ENCODE data around the gene GPRC5A.
A peak's percentile ranks its signal among the peaks of the same experiment; 100 is the strongest.
"Not testable (repeated sequence)": the region's sequence is repeated elsewhere in the genome, so short reads cannot be mapped to it uniquely, and the experiment has no call there.

Gene GPRC5A, protein sequence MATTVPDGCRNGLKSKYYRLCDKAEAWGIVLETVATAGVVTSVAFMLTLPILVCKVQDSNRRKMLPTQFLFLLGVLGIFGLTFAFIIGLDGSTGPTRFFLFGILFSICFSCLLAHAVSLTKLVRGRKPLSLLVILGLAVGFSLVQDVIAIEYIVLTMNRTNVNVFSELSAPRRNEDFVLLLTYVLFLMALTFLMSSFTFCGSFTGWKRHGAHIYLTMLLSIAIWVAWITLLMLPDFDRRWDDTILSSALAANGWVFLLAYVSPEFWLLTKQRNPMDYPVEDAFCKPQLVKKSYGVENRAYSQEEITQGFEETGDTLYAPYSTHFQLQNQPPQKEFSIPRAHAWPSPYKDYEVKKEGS

DNA sequence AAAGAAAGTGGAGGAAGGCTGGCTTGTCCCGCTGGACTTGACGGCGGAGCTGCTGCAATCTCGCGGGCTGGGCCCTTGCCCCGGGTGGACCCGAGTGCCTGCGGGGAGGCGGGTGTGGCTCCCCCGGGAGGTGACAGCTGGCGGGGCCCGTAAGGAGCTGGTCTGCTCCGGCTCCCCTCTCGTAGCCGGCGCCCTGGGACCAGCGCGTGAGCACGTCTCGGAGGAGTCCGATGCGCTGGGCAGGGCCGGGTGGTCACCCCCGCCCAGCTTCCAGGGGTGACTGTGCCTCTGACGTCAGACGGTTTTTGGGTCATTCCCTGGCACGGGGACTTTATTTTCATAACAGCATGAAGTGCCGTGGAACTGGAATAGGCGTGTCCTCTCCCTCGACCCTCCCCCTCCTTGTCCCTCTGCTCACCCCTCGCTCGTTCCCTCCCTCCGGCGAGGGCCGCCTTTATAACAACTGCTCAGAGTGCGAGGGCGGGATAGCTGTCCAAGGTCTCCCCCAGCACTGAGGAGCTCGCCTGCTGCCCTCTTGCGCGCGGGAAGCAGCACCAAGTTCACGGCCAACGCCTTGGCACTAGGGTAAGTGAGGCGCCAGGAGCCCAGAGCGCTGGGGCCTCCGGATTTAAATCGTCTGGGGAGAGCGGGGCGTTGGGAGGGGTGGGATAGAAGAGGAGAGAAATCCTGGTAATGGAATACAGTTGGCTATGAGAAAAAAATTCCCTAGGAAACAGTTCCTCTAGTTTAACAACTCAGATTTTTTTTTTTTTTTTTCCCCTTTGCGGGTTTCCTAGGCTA is at the start of gene GPRC5A:
GPRC5A (plus strand) TSS at position 483 of the 801 bp plus-strand sequence. CDS start 16,688 bp downstream, outside the sequence.
- DNase-seq (ENCODE audit: low read depth, low spot score): peak; percentile 93

DNA sequence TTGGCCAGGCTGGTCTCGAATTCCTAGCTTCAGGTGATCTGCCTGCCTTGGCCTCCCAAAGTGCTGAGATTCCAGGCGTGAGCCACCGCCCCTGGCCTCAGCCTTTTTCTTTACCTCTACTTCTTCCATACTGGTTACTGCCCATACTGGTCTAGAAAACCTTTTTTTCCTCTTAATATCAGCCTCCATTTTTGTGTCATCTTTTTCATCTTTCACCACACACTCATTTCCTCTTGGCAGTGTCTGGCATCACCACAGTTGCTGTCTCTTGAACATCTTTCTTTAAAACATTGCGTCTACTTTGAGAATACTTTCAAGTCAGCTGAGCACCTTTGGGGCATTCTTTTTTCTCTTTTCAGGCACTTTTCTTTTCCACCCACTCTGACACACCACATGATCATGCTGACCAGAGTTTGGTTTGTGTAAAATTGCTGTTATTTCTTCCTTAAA is 45.5 kb upstream of the GPRC5A start:
- DNase-seq (ENCODE audit: low read depth, low spot score): no peak

DNA sequence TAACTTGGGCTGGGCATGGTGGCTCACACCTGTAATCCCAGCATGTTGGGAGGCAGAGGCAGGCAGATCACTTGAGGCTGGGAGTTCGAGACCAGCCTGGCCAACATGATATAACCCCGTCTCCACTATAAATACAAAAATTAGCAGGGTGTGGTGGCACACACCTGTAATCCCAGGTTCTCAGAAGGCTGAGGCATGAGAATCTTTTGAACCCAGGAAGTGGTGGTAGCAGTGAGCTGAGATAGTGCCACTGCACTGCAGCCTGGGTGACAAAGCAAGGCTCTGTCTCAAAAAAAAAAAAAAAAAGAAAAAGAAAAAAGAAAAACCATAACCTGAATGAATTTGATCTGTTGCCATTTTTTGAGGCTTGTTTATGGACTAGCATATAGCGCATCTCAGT is 44.6 kb upstream of the GPRC5A start:
- not testable (repeated sequence) for DNase-seq (ENCODE audit: low read depth, low spot score)

DNA sequence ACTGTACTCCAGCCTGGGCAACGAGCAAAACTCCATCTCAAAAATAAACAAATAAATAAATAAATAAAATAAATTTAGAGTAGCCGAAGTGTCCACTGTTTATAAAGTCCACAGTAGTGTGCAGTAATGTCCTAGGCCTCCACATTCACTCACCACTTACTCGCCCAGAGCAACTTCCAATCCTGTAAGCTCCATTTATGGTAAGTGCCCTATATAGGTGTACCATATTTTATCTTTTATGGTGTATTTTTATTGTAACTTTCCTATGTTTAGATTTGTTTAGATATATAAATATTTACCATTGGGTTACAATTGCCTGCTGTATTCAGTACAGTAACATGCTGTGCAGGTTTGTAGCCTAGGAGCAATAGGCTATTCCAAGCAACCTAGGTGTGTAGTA is 37.9 kb upstream of the GPRC5A start:
- no peak for DNase-seq (ENCODE audit: low read depth, low spot score)

GRCh38 chr12:12859690-12860089 is 31.7 kb upstream of the GPRC5A start:
- peak; percentile 52 for DNase-seq (ENCODE audit: low read depth, low spot score)

- DNase-seq (ENCODE audit: low read depth, low spot score): no peak
Observed at GRCh38 chr12:12864243-12864642, 27.1 kb upstream of the GPRC5A start.

DNA sequence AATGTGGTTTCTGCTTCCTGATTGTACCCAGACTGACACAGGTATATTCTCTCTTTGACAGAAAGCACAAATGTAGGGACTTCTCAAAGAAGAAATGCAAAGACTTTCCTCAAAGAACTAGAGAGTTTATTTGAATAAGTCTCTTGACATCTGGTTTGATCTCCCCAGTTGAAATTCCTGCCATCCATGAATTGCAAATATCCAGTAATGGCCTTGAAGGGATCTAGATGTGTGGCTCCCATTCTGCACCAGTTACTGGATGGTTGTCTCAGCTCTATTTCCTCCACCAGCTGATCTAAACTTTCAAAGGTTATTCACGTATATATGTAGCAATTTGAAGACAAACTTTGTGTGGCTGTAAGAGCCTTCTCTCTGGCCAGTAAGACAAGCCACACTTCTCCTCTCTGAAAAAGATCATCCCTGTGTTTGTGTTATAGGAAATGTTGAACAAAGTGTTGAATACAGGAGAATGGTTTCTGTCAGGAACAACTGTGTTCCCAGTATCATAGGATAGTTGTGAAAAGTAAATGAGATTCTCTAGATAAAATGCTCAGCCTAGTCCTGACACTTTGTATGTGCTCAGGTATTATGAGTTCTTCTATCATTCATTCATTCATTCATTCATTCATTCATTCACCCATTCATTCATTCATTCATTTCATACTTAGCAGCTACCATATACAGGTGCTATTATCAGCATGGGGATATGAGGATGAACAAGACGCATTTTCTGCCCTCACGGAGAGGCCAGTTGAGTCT is 22.7 kb upstream of the GPRC5A start:
- DNase-seq (ENCODE audit: low read depth, low spot score): no peak

- peak; percentile 87 for DNase-seq (ENCODE audit: low read depth, low spot score)
Observed at GRCh38 chr12:12870465-12870864, 20.9 kb upstream of the GPRC5A start.

DNA sequence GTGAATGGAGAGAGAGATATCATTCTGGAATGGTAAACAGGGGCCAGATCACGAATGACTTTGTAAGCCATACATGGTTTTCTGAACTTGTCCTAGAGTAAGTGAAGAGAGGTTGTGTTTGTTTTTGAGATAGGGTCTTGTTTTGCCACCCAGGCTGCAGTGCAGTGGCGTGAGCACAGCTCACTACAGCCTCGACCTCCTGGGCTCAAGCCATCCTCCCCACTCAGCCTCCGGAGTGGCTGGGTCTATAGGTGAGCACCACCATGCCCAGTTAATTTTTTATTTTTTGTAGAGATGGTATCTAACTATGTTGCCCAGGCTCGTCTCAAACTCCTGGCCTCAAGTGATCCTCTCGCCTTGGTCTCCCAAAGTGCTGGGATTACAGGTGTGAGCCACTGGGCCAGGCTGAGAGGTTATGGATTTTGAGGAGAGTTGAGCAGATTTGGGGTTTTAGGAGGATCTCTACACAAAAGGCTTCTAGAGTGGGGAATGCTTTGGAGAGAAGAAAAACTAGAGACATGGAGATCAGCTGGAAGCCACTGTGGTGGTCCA is 19.7 kb upstream of the GPRC5A start:
- no peak for DNase-seq (ENCODE audit: low read depth, low spot score)

DNA sequence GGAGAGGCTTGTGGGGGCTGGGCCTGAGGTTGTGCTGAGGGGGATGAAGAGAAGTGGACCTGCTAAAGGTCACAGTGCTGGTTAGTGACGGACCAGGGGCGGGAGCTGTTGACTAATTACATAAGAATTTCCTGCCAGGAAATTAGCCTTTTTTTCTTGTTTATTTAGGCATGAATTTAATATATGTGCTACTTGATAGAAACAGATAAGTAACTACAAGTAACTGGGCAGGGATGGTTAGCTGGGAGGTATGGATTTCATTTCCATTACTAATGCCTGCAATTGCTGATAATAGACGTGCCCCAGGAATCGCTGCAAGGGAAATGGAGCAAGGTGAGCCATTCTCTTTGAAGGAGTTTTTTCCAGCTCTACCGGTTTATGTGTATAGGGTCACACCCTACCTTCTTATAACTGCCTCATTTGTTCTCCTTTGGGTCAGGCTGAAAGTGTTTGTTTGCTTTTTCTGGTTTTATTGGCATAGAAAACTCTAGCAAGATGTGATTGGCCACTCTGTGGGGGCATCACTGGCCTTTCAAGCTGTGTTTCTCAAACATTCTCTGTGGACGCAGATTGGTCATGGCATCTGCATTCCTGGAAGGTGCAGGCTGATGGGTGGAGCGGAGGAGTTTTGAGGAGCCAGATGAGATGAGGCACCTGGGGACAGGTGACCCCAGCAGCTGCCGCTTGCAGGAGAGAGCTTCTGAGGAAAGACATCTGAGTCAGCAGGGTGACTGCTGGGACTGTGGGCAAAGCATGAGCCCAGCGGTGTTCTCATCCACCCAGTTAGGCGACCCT is 19.0 kb upstream of the GPRC5A start:
- DNase-seq (ENCODE audit: low read depth, low spot score): peak; percentile 63

DNA sequence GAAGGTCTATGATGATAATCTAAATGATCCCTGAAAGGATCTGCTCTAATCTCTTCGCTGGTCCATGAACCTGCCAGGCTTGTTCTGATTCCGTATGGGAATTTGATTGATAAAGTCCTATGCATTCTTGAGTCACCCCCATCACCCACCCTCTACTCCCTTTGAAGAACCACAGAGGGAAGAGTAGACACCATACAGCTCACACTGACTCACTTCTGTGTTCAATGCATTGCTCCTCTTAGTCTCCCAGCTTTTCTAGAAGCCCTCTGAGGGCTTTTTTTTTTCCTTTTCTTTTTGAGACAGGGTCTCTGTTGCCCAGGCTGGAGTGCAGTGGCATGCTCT is 18.5 kb upstream of the GPRC5A start:
- DNase-seq (ENCODE audit: low read depth, low spot score): peak; percentile 28

GRCh38 chr12:12874029-12874428 is 17.3 kb upstream of the GPRC5A start:
- no peak for DNase-seq (ENCODE audit: low read depth, low spot score)

- not testable (repeated sequence) for DNase-seq (ENCODE audit: low read depth, low spot score)
Observed at GRCh38 chr12:12875301-12875700, 16.1 kb upstream of the GPRC5A start.

DNA sequence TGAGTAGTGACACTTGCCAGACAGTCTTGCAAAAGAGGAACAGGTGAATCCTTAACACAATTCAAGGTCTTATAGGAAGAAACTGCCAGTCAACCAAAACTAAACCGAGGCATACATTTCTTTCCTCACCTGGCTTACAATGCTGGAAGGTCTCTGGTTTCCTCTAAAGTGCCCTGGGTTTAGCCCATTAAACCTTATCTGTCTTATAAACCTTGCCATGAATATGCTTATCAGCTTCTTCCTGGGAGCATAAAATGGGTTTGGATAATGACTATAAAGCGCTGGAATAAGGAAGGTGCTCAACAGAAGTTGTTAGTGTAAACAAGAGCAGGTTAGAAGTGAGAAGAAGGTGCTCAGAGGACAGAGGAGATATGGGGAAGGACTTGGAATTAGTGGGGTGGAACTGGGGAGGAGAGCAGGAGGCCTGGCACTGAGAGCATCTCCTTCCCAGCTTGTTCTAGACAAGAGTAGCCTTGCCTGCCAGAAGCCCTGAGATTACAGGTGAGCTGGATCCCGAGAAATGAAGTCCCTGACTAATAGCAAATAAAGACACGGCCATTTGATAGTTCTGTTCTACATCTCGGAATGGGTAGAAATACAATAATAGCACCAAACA is 14.1 kb upstream of the GPRC5A start:
- no peak for DNase-seq (ENCODE audit: low read depth, low spot score)

GRCh38 chr12:12877781-12878455 is 13.4 kb upstream of the GPRC5A start:
- peak; percentile 29 for DNase-seq (ENCODE audit: low read depth, low spot score)

GRCh38 chr12:12880537-12880936 is 10.8 kb upstream of the GPRC5A start:
- DNase-seq (ENCODE audit: low read depth, low spot score): no peak

DNA sequence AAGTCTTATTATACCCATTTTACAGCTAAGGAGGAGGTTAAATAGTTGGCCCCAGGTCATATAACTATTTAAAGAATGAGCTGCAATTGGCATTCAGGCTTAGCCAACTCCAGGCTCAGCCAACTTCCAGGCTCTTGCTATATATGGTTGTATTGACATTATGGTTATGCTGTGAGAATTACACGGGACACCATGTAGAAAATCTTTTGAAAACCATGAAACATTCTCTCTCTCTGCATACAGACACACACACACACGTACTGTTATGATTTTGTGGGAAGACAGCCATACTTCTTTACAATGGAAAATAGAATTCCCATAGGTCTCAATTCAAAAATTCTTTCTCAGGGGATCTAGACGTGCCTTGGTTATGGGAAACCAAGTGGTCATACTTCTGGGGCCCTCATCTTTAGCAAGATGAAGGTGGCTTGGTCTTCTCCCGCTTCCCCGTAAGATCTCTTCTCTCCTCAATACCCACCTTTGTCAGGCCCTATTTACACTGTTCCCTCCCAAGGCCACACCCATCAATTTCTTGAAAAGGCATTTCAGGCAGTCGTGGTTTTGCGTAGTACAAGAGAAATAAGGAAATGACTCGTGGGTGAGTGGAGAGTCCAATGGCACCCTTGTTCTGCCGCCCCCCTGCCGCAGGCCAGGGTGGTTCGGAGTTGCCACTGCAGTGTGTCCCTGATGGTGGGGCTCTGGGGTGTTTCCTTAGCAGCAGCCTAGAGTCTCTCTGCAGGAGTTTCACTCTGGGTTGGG is 10.0 kb upstream of the GPRC5A start:
- DNase-seq (ENCODE audit: low read depth, low spot score): peak; percentile 32

- no peak for DNase-seq (ENCODE audit: low read depth, low spot score)
Observed at GRCh38 chr12:12882288-12882687, 9.1 kb upstream of the GPRC5A start.

GRCh38 chr12:12883369-12884001 is 7.9 kb upstream of the GPRC5A start:
- peak; percentile 80 for DNase-seq (ENCODE audit: low read depth, low spot score)

Data from astrocyte of the hippocampus (primary cell).